HepG2 (cell line): ENCODE data around the gene FKBP1A. TPM values are rescaled to one million over a fixed set of nuclear protein-coding genes. Genes with fewer than 3 reads are reported as not detected.

Experiments used
- BORCS8-MEF2B ChIP-seq: sonication (generic); formaldehyde crosslinking; IDR thresholded peaks from 2 replicates; pipeline ENCODE4 v1.8.0; 2022; ENCODE audit warnings: mild to moderate bottlenecking, missing genetic modification reagents
- EEA1 ChIP-seq: sonication (generic); formaldehyde crosslinking; IDR thresholded peaks from 2 replicates; pipeline ENCODE4 v1.5.1; 2020; ENCODE audit warnings: mild to moderate bottlenecking, missing genetic modification reagents, borderline replicate concordance
- ERF ChIP-seq: IDR thresholded peaks from 2 replicates; pipeline ENCODE4 v1.6.1; 2018; ENCODE audit warnings: missing biosample characterization, missing genetic modification reagents
- HNRNPUL1 ChIP-seq: fragments of 200-400 bp; formaldehyde crosslinking; IDR thresholded peaks from 2 replicates; pipeline ENCODE4 v1.6.1; 2017; ENCODE audit warnings: low read depth, mild to moderate bottlenecking, low read length, moderate library complexity
- IKZF1 ChIP-seq: fragments of 450-650 bp; IDR thresholded peaks from 2 replicates; pipeline ENCODE4 v1.7.1; 2016
- MATR3 ChIP-seq: sonication (generic); formaldehyde crosslinking; IDR thresholded peaks from 2 replicates; pipeline ENCODE4 v1.4.0; 2020; ENCODE audit warnings: missing genetic modification reagents
- MEIS2 ChIP-seq: sonication (generic); formaldehyde crosslinking; IDR thresholded peaks from 2 replicates; pipeline ENCODE4 v1.9.0; 2021; ENCODE audit warnings: mild to moderate bottlenecking, missing genetic modification reagents
- NFKBIZ ChIP-seq: IDR thresholded peaks from 2 replicates; pipeline ENCODE4 v1.6.1; 2018; ENCODE audit warnings: missing genetic modification reagents, missing compliant biosample characterization
- PLRG1 ChIP-seq: fragments of 450-650 bp; conservative IDR thresholded peaks from 2 replicates; pipeline ENCODE4 v1.6.1; 2016
- RFXANK ChIP-seq: IDR thresholded peaks from 2 replicates; pipeline ENCODE4 v1.6.1; 2016
- SP5 ChIP-seq: IDR thresholded peaks from 2 replicates; pipeline ENCODE4 v1.6.1; 2016; ENCODE audit warnings: low read depth, borderline replicate concordance
- SRSF1 ChIP-seq: fragments of 200-400 bp; formaldehyde crosslinking; optimal IDR thresholded peaks from 2 replicates; pipeline ENCODE3; 2017; ENCODE audit warnings: mild to moderate bottlenecking, low read depth, low read length, moderate library complexity
- THYN1 ChIP-seq: sonication (generic); formaldehyde crosslinking; IDR thresholded peaks from 2 replicates; pipeline ENCODE4 v1.8.1; 2023; ENCODE audit warnings: low read depth, mild to moderate bottlenecking, moderate library complexity, missing genetic modification reagents, borderline replicate concordance
- YY1 ChIP-seq: IDR thresholded peaks from 2 replicates; pipeline ENCODE4 v1.6.1; 2011; ENCODE audit warnings: low read length, low read depth, moderate library complexity, mild to moderate bottlenecking; ENCODE audit not compliant: insufficient read depth, insufficient replicate concordance
- ZC3H4 ChIP-seq: sonication (generic); formaldehyde crosslinking; IDR thresholded peaks from 2 replicates; pipeline ENCODE4 v1.4.0; 2020; ENCODE audit warnings: missing genetic modification reagents, borderline replicate concordance
- ZFP37 ChIP-seq: sonication (generic); formaldehyde crosslinking; IDR thresholded peaks from 2 replicates; pipeline ENCODE4 v1.4.0; 2020; ENCODE audit warnings: missing genetic modification reagents, borderline replicate concordance
- ZNF138 ChIP-seq: sonication (generic); formaldehyde crosslinking; IDR thresholded peaks from 2 replicates; pipeline ENCODE4 v1.5.0; 2020; ENCODE audit warnings: mild to moderate bottlenecking, low read depth, missing genetic modification reagents
- ZNF460 ChIP-seq: sonication (generic); formaldehyde crosslinking; IDR thresholded peaks from 2 replicates; pipeline ENCODE4 v1.5.1; 2020; ENCODE audit warnings: missing genetic modification reagents, mild to moderate bottlenecking, borderline replicate concordance
- ZNF564 ChIP-seq: sonication (generic); formaldehyde crosslinking; IDR thresholded peaks from 2 replicates; pipeline ENCODE4 v1.8.1; 2023; ENCODE audit warnings: mild to moderate bottlenecking, missing genetic modification reagents
- ZNF746 ChIP-seq: sonication (generic); formaldehyde crosslinking; IDR thresholded peaks from 2 replicates; pipeline ENCODE4 v1.8.0; 2022; ENCODE audit warnings: mild to moderate bottlenecking, missing genetic modification reagents
- polyA plus RNA-seq, 8 experiments: library from polyadenylated mRNA; depleted of rRNA in 3 of 8; stranded (reverse) in 7 of 8; unstranded in 1 of 8; fragments of >200 nt; fragmentation: Illumina TruSeq in 4 of 8; extraction: Trizol in 4 of 8; gene quantifications; 2 replicates each; pipeline versions ENCODE4 v1.2.1 to v1.2.3, GENCODE V29; 2011 to 2016; ENCODE audit warnings: low read depth in 4 of 8, missing spikeins in 1 of 8, mixed read lengths in 1 of 8; ENCODE audit not compliant: insufficient read depth in 1 of 8
- total RNA-seq, 5 experiments: library from RNA; depleted of rRNA; stranded (reverse); fragments of >200 nt; fragmentation: Illumina TruSeq; extraction: Trizol; gene quantifications; 2 replicates each; pipeline ENCODE4 v1.2.3, GENCODE V29; 2016; ENCODE audit warnings: low read depth in 1 of 5
- TF ChIP-seq, protein P1 (sequence below): sonication (generic); formaldehyde crosslinking; IDR thresholded peaks from 2 replicates; pipeline ENCODE4 v1.4.0; 2020; ENCODE audit warnings: missing genetic modification reagents
- TF ChIP-seq, protein P2 (sequence below): sonication (generic); formaldehyde crosslinking; IDR thresholded peaks from 2 replicates; pipeline ENCODE4 v1.8.0; 2022; ENCODE audit warnings: low read depth, missing genetic modification reagents
- TF ChIP-seq, protein P3 (sequence below): sonication (generic); formaldehyde crosslinking; IDR thresholded peaks from 2 replicates; pipeline ENCODE4 v1.4.0; 2020; ENCODE audit warnings: missing genetic modification reagents, borderline replicate concordance
- TF ChIP-seq, protein P4 (sequence below): sonication (generic); formaldehyde crosslinking; IDR thresholded peaks from 2 replicates; pipeline ENCODE4 v1.4.0; 2020; ENCODE audit warnings: mild to moderate bottlenecking, missing genetic modification reagents

The FKBP1A gene
- total and polyA plus RNA-seq, 2 of the 13 experiments (the other 11 are each of a cell fraction or from before 2014, with no cell fraction given): 119 to 468 TPM

DNA sequence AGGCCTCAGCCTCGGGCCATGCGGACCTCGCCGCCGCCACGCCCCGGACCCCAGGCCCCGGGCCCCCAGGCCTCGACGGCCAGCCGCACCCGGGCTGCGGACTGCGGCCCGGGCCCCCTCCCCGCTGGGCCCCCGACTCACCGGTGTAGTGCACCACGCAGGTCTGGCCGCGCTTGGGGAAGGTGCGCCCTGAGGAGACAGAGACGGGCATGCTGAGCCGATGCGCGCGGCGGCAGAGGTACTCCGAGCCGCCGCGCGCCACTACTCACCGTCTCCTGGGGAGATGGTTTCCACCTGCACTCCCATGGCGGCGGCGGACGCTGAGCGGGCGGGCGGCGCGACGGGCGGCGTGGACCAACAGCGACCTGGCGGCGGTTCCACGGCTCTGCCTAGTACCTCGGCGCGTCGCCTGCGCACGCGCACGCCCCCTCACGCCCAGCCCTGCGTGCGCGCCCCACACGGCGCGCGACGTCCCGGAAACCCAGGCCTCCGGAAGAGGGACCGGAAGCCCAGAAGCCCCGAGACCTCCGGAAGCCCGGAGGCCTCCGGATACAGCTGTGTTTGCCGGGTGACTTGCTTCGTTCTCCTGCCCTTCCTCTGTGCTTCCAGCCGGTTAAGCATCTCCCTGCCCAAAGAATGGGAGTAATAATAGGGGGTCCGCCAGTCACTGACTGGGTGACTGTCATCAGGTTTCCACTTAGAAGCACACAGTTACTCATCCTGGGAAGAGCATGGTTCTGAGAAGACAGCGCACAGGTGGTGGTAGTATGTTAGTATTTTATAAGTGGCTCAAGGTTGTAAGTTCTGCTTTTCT is at the start of gene FKBP1A (continued):
- TF ChIP-seq, protein P1, sequence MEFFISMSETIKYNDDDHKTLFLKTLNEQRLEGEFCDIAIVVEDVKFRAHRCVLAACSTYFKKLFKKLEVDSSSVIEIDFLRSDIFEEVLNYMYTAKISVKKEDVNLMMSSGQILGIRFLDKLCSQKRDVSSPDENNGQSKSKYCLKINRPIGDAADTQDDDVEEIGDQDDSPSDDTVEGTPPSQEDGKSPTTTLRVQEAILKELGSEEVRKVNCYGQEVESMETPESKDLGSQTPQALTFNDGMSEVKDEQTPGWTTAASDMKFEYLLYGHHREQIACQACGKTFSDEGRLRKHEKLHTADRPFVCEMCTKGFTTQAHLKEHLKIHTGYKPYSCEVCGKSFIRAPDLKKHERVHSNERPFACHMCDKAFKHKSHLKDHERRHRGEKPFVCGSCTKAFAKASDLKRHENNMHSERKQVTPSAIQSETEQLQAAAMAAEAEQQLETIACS (CRISPR knock-in tag): peak; percentile 100
- TF ChIP-seq MEIS2 (CRISPR knock-in tag): peak; percentile 20; the same call in 1 of the 2 replicates
- TF ChIP-seq MATR3 (CRISPR knock-in tag): no peak
- peak; percentile 98 for TF ChIP-seq ERF (CRISPR knock-in tag)
- 0 out of 2 replicates have a peak, but pooled peaks have one; percentile 24 for TF ChIP-seq SP5 (CRISPR knock-in tag)
- TF ChIP-seq RFXANK (CRISPR knock-in tag): no peak
- no peak for TF ChIP-seq ZNF564 (CRISPR knock-in tag)
- peak; percentile 84 for TF ChIP-seq SRSF1
- TF ChIP-seq, protein P2, sequence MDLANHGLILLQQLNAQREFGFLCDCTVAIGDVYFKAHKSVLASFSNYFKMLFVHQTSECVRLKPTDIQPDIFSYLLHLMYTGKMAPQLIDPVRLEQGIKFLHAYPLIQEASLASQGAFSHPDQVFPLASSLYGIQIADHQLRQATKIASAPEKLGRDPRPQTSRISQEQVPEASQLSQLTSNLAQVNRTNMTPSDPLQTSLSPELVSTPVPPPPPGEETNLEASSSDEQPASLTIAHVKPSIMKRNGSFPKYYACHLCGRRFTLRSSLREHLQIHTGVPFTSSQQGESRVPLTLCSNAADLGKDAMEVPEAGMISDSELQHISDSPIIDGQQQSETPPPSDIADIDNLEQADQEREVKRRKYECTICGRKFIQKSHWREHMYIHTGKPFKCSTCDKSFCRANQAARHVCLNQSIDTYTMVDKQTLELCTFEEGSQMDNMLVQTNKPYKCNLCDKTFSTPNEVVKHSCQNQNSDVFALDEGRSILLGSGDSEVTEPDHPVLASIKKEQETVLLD (CRISPR knock-in tag): no peak
- 0 out of 2 replicates have a peak, but pooled peaks have one; percentile 30 for TF ChIP-seq HNRNPUL1
- peak; percentile 63; the same call in 1 of the 2 replicates for TF ChIP-seq BORCS8-MEF2B (CRISPR knock-in tag)
- TF ChIP-seq IKZF1: no peak
- peak; percentile 90 for TF ChIP-seq YY1
- 0 out of 2 replicates have a peak, but pooled peaks have one; percentile 66 for TF ChIP-seq NFKBIZ (CRISPR knock-in tag)
- TF ChIP-seq ZNF138: peak; percentile 92
- TF ChIP-seq, protein P3, sequence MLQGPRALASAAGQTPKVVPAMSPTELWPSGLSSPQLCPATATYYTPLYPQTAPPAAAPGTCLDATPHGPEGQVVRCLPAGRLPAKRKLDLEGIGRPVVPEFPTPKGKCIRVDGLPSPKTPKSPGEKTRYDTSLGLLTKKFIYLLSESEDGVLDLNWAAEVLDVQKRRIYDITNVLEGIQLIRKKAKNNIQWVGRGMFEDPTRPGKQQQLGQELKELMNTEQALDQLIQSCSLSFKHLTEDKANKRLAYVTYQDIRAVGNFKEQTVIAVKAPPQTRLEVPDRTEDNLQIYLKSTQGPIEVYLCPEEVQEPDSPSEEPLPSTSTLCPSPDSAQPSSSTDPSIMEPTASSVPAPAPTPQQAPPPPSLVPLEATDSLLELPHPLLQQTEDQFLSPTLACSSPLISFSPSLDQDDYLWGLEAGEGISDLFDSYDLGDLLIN (CRISPR knock-in tag): no peak
- no peak for TF ChIP-seq THYN1 (CRISPR knock-in tag)
- TF ChIP-seq ZFP37: no peak
- TF ChIP-seq PLRG1: no peak
- peak; percentile 54 for TF ChIP-seq EEA1 (CRISPR knock-in tag)
- TF ChIP-seq, protein P4, sequence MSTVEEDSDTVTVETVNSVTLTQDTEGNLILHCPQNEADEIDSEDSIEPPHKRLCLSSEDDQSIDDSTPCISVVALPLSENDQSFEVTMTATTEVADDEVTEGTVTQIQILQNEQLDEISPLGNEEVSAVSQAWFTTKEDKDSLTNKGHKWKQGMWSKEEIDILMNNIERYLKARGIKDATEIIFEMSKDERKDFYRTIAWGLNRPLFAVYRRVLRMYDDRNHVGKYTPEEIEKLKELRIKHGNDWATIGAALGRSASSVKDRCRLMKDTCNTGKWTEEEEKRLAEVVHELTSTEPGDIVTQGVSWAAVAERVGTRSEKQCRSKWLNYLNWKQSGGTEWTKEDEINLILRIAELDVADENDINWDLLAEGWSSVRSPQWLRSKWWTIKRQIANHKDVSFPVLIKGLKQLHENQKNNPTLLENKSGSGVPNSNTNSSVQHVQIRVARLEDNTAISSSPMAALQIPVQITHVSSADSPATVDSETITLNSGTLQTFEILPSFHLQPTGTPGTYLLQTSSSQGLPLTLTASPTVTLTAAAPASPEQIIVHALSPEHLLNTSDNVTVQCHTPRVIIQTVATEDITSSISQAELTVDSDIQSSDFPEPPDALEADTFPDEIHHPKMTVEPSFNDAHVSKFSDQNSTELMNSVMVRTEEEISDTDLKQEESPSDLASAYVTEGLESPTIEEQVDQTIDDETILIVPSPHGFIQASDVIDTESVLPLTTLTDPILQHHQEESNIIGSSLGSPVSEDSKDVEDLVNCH: peak; percentile 87; the same call in 1 of the 2 replicates
- TF ChIP-seq ZNF746 (CRISPR knock-in tag): no peak
- TF ChIP-seq ZC3H4: no peak
- TF ChIP-seq ZNF460 (CRISPR knock-in tag): no peak; the same call in 1 of the 2 replicates
